Measurements from ENCODE around the gene COG7. TPM values are rescaled to one million over a fixed set of nuclear protein-coding genes. Genes with fewer than 3 reads are reported as not detected.

COG7 gene
- total and polyA plus RNA-seq, 2 donors (not counting 3 experiments of a cell fraction or from before 2014, with no cell fraction given) = 24.1 to 42.0 TPM

- no peaks in the 10 kb centered on the region for H3K79me2 ChIP-seq (ENCODE audit: control insufficient read depth, insufficient read depth, low read length)
- H4K20me1 ChIP-seq (replicated peaks; ENCODE audit: control insufficient read depth, extremely low read depth, insufficient read depth, low read length) = no peaks in the 10 kb centered on the region
- H3K9ac ChIP-seq (replicated peaks; ENCODE audit: extremely low read depth, insufficient read depth, low read length) = no peak overlapping the region
- no peaks in the 10 kb centered on the region for H3K27me3 ChIP-seq (ENCODE audit: control insufficient read depth in 2 of 2, insufficient read depth in 2 of 2, low read length in 2 of 2)
- H3K9me1 ChIP-seq (replicated peaks; ENCODE audit: control insufficient read depth, extremely low read depth, insufficient read depth, low read length) = no peaks in the 10 kb centered on the region
- H2AFZ ChIP-seq (ENCODE audit: low read depth, low read length) = no peak overlapping the region
- TF ChIP-seq POLR2AphosphoS5 (IDR thresholded peaks at IDR 0.05; ENCODE audit: insufficient read depth, low read depth, low read length) = no peak
- TF ChIP-seq CTCF (IDR thresholded peaks at IDR 0.05; ENCODE audit: extremely low read depth in 1 of 2, insufficient read depth in 1 of 2, low read depth in 1 of 2, low read length in 2 of 2) = no peak
- no peak for TF ChIP-seq POLR2A (IDR thresholded peaks at IDR 0.05; ENCODE audit: low read depth, low read length)
- TF ChIP-seq MYC (IDR thresholded peaks at IDR 0.05; ENCODE audit: low read depth, low read length) = no peak
- TF ChIP-seq EZH2 (IDR thresholded peaks at IDR 0.05; ENCODE audit: borderline replicate concordance, low read depth, low read length, severe bottlenecking) = no peak
- TF ChIP-seq GATA2 (IDR thresholded peaks at IDR 0.05; ENCODE audit: insufficient read depth, insufficient read length, low read depth, low read length) = no peak
- no peak for TF ChIP-seq FOS (IDR thresholded peaks at IDR 0.05; ENCODE audit: borderline replicate concordance, insufficient read depth, low read length)
- TF ChIP-seq, protein P1, sequence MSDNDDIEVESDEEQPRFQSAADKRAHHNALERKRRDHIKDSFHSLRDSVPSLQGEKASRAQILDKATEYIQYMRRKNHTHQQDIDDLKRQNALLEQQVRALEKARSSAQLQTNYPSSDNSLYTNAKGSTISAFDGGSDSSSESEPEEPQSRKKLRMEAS (IDR thresholded peaks at IDR 0.05; ENCODE audit: insufficient read depth, insufficient read length) = no peak
- TF ChIP-seq JUN (IDR thresholded peaks at IDR 0.05; ENCODE audit: borderline replicate concordance, insufficient read depth, insufficient read length, low read depth) = no peak
- DNase-seq (ENCODE audit: low read depth, low spot score) (no peak), FAIRE-seq (no peak)
- H3K4me3 ChIP-seq (replicated peaks in 1 of 3; ENCODE audit: insufficient read depth in 1 of 3, low read depth in 1 of 3, low read length in 3 of 3) = no peak overlapping the region
- no TSS peak for BruUV-seq (replicated peaks)
- no peak overlapping the region for H3K4me2 ChIP-seq (ENCODE audit: insufficient read depth, low read length)
- ChIA-PET POLR2A (no interaction called here), CTCF (no interaction called here)
- dilution Hi-C loops (cut with MboI; ENCODE audit: extremely low pct_ligation_motif_present, low sequenced_read_pairs) = no loop called here
- no peaks in the 10 kb centered on the region for H3K36me3 ChIP-seq (ENCODE audit: control insufficient read depth in 2 of 2, extremely low read depth in 1 of 2, insufficient read depth in 2 of 2, low read length in 2 of 2)
- intact Hi-C loops (cut with micrococcal nuclease) = no loop called here
- H3K27ac ChIP-seq (ENCODE audit: insufficient read depth, low read depth, low read length) = no peak overlapping the region
- H3K4me1 ChIP-seq (ENCODE audit: control insufficient read depth, extremely low read depth, insufficient read depth, low read length) = peaks cover 4% of the 10 kb centered on the region
- H3K9me3 ChIP-seq (replicated peaks; ENCODE audit: control insufficient read depth, insufficient read depth, low read length) = no peaks in the 10 kb centered on the region
Measured at GRCh38 chr16:23368469-23368868, 84.5 kb downstream of the COG7 start.
